ENCODE data around the gene SLC6A18. TPM values are rescaled to one million over a fixed set of nuclear protein-coding genes. Genes with fewer than 3 reads are reported as not detected.
A peak's percentile ranks its signal among the peaks of the same experiment; 100 is the strongest.

Gene SLC6A18
- total RNA-seq, 1 donor: not detected

DNA sequence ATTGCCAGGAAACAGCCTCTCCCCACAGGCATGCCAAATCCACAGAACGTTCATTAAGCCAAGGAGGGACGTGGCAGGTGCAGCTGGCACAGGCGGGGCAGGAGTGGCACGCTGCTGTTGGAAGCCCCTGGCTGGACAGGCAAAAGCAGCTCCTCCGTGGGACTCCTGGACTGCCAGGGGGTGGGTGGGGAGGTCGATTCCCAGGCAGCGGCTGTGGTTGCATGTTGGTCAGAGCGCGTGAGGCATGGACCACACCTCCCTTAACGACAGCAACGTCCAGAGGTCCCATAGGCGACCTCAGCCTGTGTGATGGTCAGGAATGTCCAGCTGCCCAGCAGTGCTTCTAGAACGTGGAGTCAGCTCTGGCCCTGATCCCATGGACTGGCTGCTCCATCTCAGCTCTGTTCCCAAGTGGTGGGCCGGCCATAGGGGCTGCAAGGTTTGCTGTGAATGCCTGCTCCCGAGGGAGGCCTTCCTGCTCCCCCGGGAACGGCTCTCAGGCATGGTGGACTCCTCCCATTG is 16.9 kb upstream of the SLC6A18 start:
- no peak for TF ChIP-seq CTCF (IDR thresholded peaks at IDR 0.05; ENCODE audit: insufficient read depth, low read depth, low read length)
- no peak overlapping the region for H3K4me3 ChIP-seq (ENCODE audit: low read depth, low read length)
- DNase-seq (ENCODE audit: low read depth): no peak

DNA sequence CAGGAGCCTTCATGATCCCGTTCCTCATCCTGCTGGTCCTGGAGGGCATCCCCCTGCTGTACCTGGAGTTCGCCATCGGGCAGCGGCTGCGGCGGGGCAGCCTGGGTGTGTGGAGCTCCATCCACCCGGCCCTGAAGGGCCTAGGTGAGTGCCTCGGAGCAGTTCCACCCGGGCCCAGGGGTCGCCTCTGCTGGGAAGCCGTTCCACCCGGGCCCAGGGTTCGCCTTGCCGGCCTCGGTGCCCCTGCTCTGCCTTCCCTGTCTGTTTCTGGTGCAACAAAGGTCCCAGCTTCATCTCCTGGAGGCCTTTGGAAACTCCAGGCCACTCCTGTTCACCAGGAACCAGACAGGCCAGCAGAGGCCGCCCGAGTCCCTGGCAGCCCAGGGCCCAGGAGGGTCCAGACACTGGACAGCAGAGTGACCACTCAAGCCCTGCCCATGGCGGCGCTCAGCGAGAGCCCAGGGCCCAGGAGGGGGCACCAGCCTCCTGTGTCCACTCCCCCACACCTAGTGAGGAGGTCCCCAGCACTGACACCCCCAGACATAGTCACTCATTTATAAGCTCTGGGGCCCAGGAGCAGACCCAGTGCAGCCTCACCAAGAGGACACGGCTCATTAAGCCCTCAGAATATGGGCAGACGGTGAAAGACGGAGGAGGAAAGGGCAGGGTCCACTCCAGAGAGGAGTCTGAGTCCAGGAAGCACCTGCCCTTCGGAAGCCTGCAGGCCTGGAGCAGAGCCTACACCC is 16.3 kb upstream of the SLC6A18 start:
- DNase-seq (ENCODE audit: low read depth): peak; percentile 12
- no peak overlapping the region for H3K4me3 ChIP-seq (ENCODE audit: low read depth, low read length)
- peak; percentile 50 for TF ChIP-seq CTCF (IDR thresholded peaks at IDR 0.05; ENCODE audit: insufficient read depth, low read depth, low read length)

DNA sequence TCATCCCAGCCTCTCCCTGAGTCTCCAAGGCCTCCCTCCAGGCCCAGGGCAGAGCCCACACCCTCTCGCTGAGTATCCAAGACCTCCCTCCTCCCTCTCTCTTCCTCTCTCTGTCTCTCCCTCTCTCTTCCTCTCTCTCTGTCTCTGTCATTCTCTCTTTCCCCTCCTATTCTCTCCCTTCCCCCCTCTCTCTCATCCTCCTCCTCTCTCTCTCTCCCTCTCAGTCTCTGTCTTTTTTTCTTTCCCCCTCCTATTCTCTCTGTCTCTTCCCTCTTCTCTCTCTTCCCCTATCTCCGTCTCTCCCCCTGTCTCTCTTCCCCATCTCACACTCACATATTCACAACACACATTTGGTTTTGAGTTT is 15.7 kb upstream of the SLC6A18 start:
- H3K4me3 ChIP-seq (ENCODE audit: low read depth, low read length): no peak overlapping the region
- TF ChIP-seq CTCF (IDR thresholded peaks at IDR 0.05; ENCODE audit: insufficient read depth, low read depth, low read length): no peak
- DNase-seq (ENCODE audit: low read depth): no peak

DNA sequence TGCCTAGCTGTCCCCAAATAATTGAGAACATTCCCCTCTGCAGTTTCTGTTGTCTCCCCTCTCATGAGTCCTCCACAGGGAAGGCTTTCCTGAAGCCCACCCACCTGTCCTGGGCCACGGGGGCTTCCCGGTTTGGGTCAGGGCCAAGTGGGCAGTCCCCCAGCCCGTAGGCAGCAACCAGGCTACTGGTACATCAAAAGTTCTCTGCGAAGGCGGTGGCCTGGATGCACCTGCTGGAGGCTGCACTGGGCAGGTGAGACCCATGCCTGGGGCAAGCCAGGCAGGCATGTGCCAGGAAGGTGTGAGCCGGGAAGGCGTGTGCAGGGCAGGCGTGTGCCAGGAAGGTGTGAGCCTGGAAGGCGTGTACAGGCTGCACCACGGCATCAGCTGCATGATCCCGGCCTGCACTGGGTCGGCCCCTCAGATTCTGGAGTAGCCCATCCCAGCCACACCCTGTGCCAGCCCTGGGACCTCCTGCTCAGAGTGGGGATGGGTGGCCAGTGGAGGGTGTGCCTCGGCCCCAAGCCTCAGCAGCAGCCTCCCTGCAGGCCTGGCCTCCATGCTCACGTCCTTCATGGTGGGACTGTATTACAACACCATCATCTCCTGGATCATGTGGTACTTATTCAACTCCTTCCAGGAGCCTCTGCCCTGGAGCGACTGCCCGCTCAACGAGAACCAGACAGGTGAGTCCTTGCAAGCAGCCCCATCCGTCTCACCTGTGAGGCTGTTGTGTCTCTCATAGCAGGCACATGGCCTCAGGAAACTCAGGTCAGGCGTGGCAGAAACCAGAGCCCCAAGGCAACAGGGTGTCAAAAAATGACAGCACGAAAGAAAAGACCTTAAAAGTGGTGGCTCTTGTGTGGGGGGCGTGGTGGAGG is 15.0 kb upstream of the SLC6A18 start:
- TF ChIP-seq CTCF (IDR thresholded peaks at IDR 0.05; ENCODE audit: insufficient read depth, low read depth, low read length): no peak
- H3K4me3 ChIP-seq (ENCODE audit: low read depth, low read length): no peak overlapping the region
- DNase-seq (ENCODE audit: low read depth): no peak

GRCh38 chr5:1210832-1211251 is 14.3 kb upstream of the SLC6A18 start:
- no peak for DNase-seq (ENCODE audit: low read depth)
- no peak for TF ChIP-seq CTCF (IDR thresholded peaks at IDR 0.05; ENCODE audit: insufficient read depth, low read depth, low read length)
- no peak overlapping the region for H3K4me3 ChIP-seq (ENCODE audit: low read depth, low read length)

DNA sequence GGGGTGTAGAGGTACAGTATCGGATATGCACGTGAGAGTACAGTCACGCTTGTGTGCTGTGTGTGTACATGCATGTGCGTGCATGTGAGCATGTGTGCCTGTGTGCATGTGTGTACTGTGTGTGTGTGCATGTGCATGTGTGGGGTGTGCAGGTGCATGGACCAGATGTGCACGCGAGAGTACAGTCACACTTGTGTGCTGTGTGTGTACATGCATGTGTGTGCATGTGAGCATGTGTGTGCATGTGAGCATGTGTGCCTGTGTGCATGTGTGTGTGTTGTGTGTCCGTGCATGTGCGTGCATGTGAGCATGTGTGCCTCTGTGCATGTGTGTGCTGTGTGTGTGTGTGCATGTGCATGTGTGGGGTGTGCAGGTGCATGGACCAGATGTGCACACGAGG is 13.5 kb upstream of the SLC6A18 start:
- no peak overlapping the region for H3K4me3 ChIP-seq (ENCODE audit: low read depth, low read length)
- no peak for TF ChIP-seq CTCF (IDR thresholded peaks at IDR 0.05; ENCODE audit: insufficient read depth, low read depth, low read length)
- no peak for DNase-seq (ENCODE audit: low read depth)
